ENCODE measurements around the gene SPC24. TPM values are rescaled to one million over a fixed set of nuclear protein-coding genes. Genes with fewer than 3 reads are reported as not detected.
"Not testable (repeated sequence)": the region's sequence is repeated elsewhere in the genome, so short reads cannot be mapped to it uniquely, and the experiment has no call there.

The SPC24 gene
- total and polyA plus RNA-seq, 9 donors = 10.8 to 18.7 (median 15.1) TPM

DNA sequence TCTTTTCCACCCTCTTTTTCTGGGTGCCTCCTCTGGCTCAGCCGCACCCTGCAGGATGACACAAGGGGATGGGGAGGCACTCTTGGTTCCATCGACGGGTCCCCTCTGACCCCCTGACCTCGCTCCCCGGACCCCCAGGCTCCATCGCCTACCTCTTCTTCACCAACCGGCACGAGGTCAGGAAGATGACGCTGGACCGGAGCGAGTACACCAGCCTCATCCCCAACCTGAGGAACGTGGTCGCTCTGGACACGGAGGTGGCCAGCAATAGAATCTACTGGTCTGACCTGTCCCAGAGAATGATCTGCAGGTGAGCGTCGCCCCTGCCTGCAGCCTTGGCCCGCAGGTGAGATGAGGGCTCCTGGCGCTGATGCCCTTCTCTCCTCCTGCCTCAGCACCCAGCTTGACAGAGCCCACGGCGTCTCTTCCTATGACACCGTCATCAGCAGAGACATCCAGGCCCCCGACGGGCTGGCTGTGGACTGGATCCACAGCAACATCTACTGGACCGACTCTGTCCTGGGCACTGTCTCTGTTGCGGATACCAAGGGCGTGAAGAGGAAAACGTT, 42.4 kb downstream of the SPC24 start:
- H3K27me3 ChIP-seq (ENCODE audit: control insufficient read depth, insufficient read depth, low read length) = no peaks in the 10 kb centered on the region
- no peak overlapping the region for H3K27ac ChIP-seq (ENCODE audit: low read length)
- WGBS (ENCODE audit: insufficient coverage) = 91% methylated on average over 27 of the region's 27 CpGs
- H3K4me3 ChIP-seq (ENCODE audit: low read length) = no peak overlapping the region
- peaks cover 82% of the 10 kb centered on the region for H3K36me3 ChIP-seq (ENCODE audit: control insufficient read depth, insufficient read depth, low read length)
- no peak for DNase-seq
- H3K4me1 ChIP-seq (ENCODE audit: control insufficient read depth, insufficient read depth, low read length) = no peaks in the 10 kb centered on the region
- no peaks in the 10 kb centered on the region for H3K9me3 ChIP-seq (replicated peaks; ENCODE audit: control insufficient read depth, low read depth, low read length)

DNA sequence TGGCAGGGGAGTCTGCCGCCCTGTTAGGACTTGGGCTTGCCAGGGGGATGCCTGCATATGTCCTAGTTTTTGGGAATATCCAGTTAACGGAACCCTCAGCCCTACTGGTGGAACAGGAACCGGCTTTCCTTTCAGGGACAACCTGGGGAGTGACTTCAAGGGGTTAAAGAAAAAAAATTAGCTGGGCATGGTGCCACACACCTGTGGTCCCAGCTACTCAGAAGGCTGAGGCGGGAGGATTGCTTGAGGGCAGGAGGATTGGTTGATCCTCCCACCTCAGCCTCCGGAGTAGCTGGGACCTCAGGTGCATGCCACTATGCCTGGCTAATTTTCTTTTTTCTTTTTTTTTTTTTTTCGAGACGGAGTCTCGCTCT, 43.8 kb downstream of the SPC24 start:
- DNase-seq = no peak
- Histone ChIP-seq H3K27me3 (ENCODE audit: control insufficient read depth, insufficient read depth, low read length) (no peaks in the 10 kb centered on the region), H3K4me1 (ENCODE audit: control insufficient read depth, insufficient read depth, low read length) (peaks cover under 1% of the 10 kb centered on the region), H3K9me3 (replicated peaks; ENCODE audit: control insufficient read depth, low read depth, low read length) (no peaks in the 10 kb centered on the region), H3K4me3 (ENCODE audit: low read length) (no peak overlapping the region), H3K27ac (ENCODE audit: low read length) (no peak overlapping the region), H3K36me3 (ENCODE audit: control insufficient read depth, insufficient read depth, low read length) (peaks cover 78% of the 10 kb centered on the region)
- WGBS (ENCODE audit: insufficient coverage) = no CpG with 5 or more reads among the region's 8 CpGs

GRCh38 chr19:11111117-11111770, 44.3 kb downstream of the SPC24 start:
- no peak for DNase-seq

DNA sequence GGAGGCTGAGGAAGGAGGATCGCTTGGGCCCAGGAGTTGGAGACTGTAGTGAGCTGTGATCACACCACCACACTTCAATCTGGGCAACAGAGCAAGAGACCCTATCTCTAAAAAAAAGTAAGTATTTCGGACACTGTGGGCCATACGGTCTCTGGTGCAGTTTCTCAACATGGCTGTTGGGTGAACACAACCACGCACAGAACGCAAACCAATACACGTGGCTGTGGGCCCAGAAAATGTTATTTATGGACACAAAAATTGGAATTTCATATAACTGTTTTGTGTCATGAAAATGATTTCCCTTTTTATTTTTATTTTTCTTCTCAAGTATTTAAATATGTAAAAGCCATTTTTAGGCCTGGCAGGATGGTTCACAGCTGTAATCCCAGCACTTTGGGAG, 46.8 kb downstream of the SPC24 start:
- Histone ChIP-seq H3K36me3 (ENCODE audit: control insufficient read depth, insufficient read depth, low read length) (peaks cover 78% of the 10 kb centered on the region), H3K27ac (ENCODE audit: low read length) (no peak overlapping the region), H3K9me3 (replicated peaks; ENCODE audit: control insufficient read depth, low read depth, low read length) (no peaks in the 10 kb centered on the region), H3K4me1 (ENCODE audit: control insufficient read depth, insufficient read depth, low read length) (peaks cover 8% of the 10 kb centered on the region), H3K4me3 (ENCODE audit: low read length) (no peak overlapping the region), H3K27me3 (ENCODE audit: control insufficient read depth, insufficient read depth, low read length) (no peaks in the 10 kb centered on the region)
- 82% methylated on average over 2 of the region's 6 CpGs for WGBS (ENCODE audit: insufficient coverage)
- no peak for DNase-seq

More at GRCh38 chr19:11111117-11111770, 44.3 kb downstream of the SPC24 start:
- Histone ChIP-seq H3K9me3 (replicated peaks; ENCODE audit: control insufficient read depth, low read depth, low read length) (no peaks in the 10 kb centered on the region), H3K4me1 (ENCODE audit: control insufficient read depth, insufficient read depth, low read length) (peaks cover 3% of the 10 kb centered on the region), H3K27ac (ENCODE audit: low read length) (no peak overlapping the region), H3K27me3 (ENCODE audit: control insufficient read depth, insufficient read depth, low read length) (no peaks in the 10 kb centered on the region), H3K4me3 (ENCODE audit: low read length) (no peak overlapping the region), H3K36me3 (ENCODE audit: control insufficient read depth, insufficient read depth, low read length) (peaks cover 78% of the 10 kb centered on the region)
- WGBS (ENCODE audit: insufficient coverage) = 83% methylated on average over 8 of the region's 15 CpGs

- H3K9me3 ChIP-seq (replicated peaks; ENCODE audit: control insufficient read depth, low read depth, low read length) = no peaks in the 10 kb centered on the region
- H3K4me1 ChIP-seq (ENCODE audit: control insufficient read depth, insufficient read depth, low read length) = peaks cover 8% of the 10 kb centered on the region
- H3K27ac ChIP-seq (ENCODE audit: low read length) = peak overlapping the region; percentile 82
- no peaks in the 10 kb centered on the region for H3K27me3 ChIP-seq (ENCODE audit: control insufficient read depth, insufficient read depth, low read length)
- no peak overlapping the region for H3K4me3 ChIP-seq (ENCODE audit: low read length)
- peaks cover 75% of the 10 kb centered on the region for H3K36me3 ChIP-seq (ENCODE audit: control insufficient read depth, insufficient read depth, low read length)
- DNase-seq = peak; percentile 88
- 75% methylated on average over 13 of the region's 13 CpGs for WGBS (ENCODE audit: insufficient coverage)
Measured at GRCh38 chr19:11106477-11106876, 49.1 kb downstream of the SPC24 start.

- Histone ChIP-seq H3K27ac (ENCODE audit: low read length) (no peak overlapping the region), H3K4me1 (ENCODE audit: control insufficient read depth, insufficient read depth, low read length) (peaks cover 10% of the 10 kb centered on the region), H3K27me3 (ENCODE audit: control insufficient read depth, insufficient read depth, low read length) (no peaks in the 10 kb centered on the region), H3K36me3 (ENCODE audit: control insufficient read depth, insufficient read depth, low read length) (peaks cover 70% of the 10 kb centered on the region), H3K9me3 (replicated peaks; ENCODE audit: control insufficient read depth, low read depth, low read length) (no peaks in the 10 kb centered on the region), H3K4me3 (ENCODE audit: low read length) (no peak overlapping the region)
- 93% methylated on average over 35 of the region's 36 CpGs for WGBS (ENCODE audit: insufficient coverage)
- no peak for DNase-seq
Measured at GRCh38 chr19:11105014-11105636, 50.5 kb downstream of the SPC24 start.

DNA sequence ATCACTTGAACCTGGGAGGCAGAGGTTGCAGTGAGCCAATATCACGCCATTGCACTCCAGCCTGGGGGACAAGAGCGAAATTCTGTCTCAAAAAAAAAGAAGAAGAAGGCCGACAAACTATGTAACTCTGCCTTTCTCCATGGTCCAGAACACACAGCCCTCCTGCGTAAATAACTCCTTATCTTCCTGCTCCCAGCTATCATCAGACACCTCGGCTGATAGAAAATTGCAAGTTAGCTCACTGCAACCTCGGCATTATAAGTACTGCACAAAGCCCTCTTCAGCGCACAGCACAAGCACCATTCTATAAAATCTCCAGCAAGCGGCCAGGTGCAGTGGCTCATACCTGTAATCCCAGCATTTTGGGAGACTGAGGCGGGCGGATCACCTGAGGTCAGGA, 51.9 kb downstream of the SPC24 start:
- peaks cover 63% of the 10 kb centered on the region for H3K36me3 ChIP-seq (ENCODE audit: control insufficient read depth, insufficient read depth, low read length)
- H3K4me1 ChIP-seq (ENCODE audit: control insufficient read depth, insufficient read depth, low read length) = peaks cover 12% of the 10 kb centered on the region
- not testable (repeated sequence) for H3K27ac ChIP-seq (ENCODE audit: low read length); H3K4me3 ChIP-seq (ENCODE audit: low read length); DNase-seq; H3K27me3 ChIP-seq (ENCODE audit: control insufficient read depth, insufficient read depth, low read length); H3K9me3 ChIP-seq (replicated peaks; ENCODE audit: control insufficient read depth, low read depth, low read length)
- WGBS (ENCODE audit: insufficient coverage) = 84% methylated on average over 4 of the region's 10 CpGs

- Histone ChIP-seq H3K9me3 (replicated peaks; ENCODE audit: control insufficient read depth, low read depth, low read length) (peaks cover 5% of the 10 kb centered on the region), H3K27ac (ENCODE audit: low read length) (no peak overlapping the region), H3K27me3 (ENCODE audit: control insufficient read depth, insufficient read depth, low read length) (no peaks in the 10 kb centered on the region), H3K36me3 (ENCODE audit: control insufficient read depth, insufficient read depth, low read length) (peaks cover 66% of the 10 kb centered on the region), H3K4me3 (ENCODE audit: low read length) (no peak overlapping the region), H3K4me1 (ENCODE audit: control insufficient read depth, insufficient read depth, low read length) (peaks cover 12% of the 10 kb centered on the region)
- DNase-seq = no peak
- WGBS (ENCODE audit: insufficient coverage) = 87% methylated on average over 16 of the region's 16 CpGs
Measured at GRCh38 chr19:11102944-11103343, 52.6 kb downstream of the SPC24 start.

GRCh38 chr19:11101057-11101456, 54.5 kb downstream of the SPC24 start:
- no peaks in the 10 kb centered on the region for H3K27me3 ChIP-seq (ENCODE audit: control insufficient read depth, insufficient read depth, low read length)
- H3K4me3 ChIP-seq (ENCODE audit: low read length) = no peak overlapping the region
- 100% methylated on average over 1 of the region's 5 CpGs for WGBS (ENCODE audit: insufficient coverage)
- H3K9me3 ChIP-seq (replicated peaks; ENCODE audit: control insufficient read depth, low read depth, low read length) = peaks cover 5% of the 10 kb centered on the region
- H3K27ac ChIP-seq (ENCODE audit: low read length) = no peak overlapping the region
- no peak for DNase-seq
- H3K4me1 ChIP-seq (ENCODE audit: control insufficient read depth, insufficient read depth, low read length) = peaks cover 22% of the 10 kb centered on the region
- H3K36me3 ChIP-seq (ENCODE audit: control insufficient read depth, insufficient read depth, low read length) = peaks cover 58% of the 10 kb centered on the region

DNA sequence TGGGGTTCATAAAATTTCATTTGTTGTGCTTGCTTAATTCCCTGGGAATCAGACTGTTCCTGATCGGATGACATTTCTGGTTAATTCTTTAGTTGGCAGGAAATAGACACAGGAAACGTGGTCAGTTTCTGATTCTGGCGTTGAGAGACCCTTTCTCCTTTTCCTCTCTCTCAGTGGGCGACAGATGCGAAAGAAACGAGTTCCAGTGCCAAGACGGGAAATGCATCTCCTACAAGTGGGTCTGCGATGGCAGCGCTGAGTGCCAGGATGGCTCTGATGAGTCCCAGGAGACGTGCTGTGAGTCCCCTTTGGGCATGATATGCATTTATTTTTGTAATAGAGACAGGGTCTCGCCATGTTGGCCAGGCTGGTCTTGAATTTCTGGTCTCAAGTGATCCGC, 55.5 kb downstream of the SPC24 start:
- peak; percentile 75 for DNase-seq
- H3K36me3 ChIP-seq (ENCODE audit: control insufficient read depth, insufficient read depth, low read length) = peaks cover 50% of the 10 kb centered on the region
- H3K27ac ChIP-seq (ENCODE audit: low read length) = peak overlapping the region; percentile 49
- no peak overlapping the region for H3K4me3 ChIP-seq (ENCODE audit: low read length)
- H3K27me3 ChIP-seq (ENCODE audit: control insufficient read depth, insufficient read depth, low read length) = no peaks in the 10 kb centered on the region
- peaks cover 25% of the 10 kb centered on the region for H3K4me1 ChIP-seq (ENCODE audit: control insufficient read depth, insufficient read depth, low read length)
- peaks cover 5% of the 10 kb centered on the region for H3K9me3 ChIP-seq (replicated peaks; ENCODE audit: control insufficient read depth, low read depth, low read length)
- 26% methylated on average over 8 of the region's 12 CpGs for WGBS (ENCODE audit: insufficient coverage)

Measured in muscle of leg (tissue), 11 donors.